Stimulated activated CD4-positive, alpha-beta T cell treated with anti-CD3 and anti-CD28 coated beads, Interleukin-12 subunit alpha, Interleukin-12 subunit beta, amount 100 ng/mL, for 4 hours (primary cell): ENCODE data around the gene SECTM1.

Source experiments
- DNase-seq: peaks from one replicate; pipeline ENCODE4 v3.0.0-alpha.2; 2020

The SECTM1 gene

GRCh38 chr17:82277851-82278250, 55.7 kb downstream of the SECTM1 start:
- DNase-seq: no peak

DNA sequence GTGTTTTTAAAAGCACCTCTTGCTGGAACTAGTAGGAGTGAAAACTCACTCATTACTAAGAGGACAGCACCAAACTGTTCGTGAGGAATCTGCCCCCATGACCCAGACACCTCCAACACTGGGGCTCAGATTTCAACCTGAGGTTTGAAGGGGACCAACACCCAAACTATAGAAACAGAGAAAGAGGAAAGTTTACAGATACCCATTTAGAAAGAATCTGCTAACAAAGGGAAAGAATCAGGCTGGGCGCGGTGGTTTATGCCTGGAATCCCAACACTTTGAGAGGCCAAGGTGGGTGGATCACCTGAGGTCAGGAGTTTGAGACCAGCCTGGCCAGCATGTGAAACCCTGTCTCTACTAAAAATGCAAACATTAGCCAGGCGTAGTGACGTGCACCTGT, 56.6 kb downstream of the SECTM1 start:
- DNase-seq: no peak

GRCh38 chr17:82275326-82275725, 58.2 kb downstream of the SECTM1 start:
- no peak for DNase-seq

DNA sequence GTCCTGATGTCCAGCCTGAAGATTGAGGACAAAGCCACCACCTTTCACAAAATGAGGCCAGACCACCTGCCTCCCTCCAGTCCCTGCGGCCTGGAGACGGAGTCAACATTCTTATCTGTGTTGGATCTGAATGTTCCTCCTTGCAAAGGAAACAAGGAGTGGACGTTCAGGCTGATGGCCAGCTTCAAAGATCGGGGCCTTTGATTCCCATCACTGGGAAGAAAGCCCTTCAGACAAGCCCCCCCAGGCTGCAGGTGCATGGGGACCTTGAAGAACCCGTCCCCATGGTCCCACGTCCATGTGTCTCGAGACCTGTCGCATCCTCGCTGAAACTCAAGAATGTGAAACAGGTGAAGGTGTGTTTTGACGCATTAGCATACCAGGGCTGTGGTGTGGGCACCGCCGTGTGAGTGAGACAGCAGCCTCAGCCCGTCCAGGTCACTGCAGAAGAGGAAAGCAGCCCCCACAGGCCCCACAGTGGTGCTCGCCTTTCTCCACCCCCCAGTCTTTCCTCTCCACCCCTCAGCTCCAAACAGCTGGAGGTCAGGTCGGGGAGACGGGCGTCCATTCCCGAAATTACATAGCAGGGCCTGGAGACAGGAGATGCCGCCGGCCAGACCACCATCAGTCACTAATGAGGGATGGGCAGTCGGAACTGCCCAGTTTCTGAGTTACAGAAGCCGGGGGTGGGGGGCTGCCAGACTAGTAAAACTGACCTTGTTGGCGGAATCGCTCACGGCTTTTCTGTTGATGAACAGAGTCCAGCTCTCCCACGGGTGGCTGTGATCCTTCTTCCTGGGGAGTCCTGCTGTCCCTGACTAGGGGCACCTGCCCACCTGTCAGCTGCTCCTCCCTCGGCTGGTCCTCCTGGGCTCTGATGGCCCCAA, 59.2 kb downstream of the SECTM1 start:
- DNase-seq: no peak

GRCh38 chr17:82273327-82274133, 60.0 kb downstream of the SECTM1 start, which contains the start of gene CSNK1D:
TSS of gene CSNK1D (minus strand) at chr17:82273700. CDS start at chr17:82273381, 319 bp downstream.
- DNase-seq: peak; percentile 94

GRCh38 chr17:82272495-82273326, 60.9 kb downstream of the SECTM1 start:
- peak; percentile 35 for DNase-seq

GRCh38 chr17:82271401-82271800, 62.2 kb downstream of the SECTM1 start:
- DNase-seq: no peak
